HG03097 (cell line): Measurements from ENCODE around the gene COQ9.
A peak's percentile ranks its signal among the peaks of the same experiment; 100 is the strongest.

Experiments
- ATAC-seq: cut with Tn5 transposase; IDR thresholded peaks from one replicate; pipeline ENCODE4 v1.9.1; 2021; ENCODE audit not compliant: unreplicated experiment, low FRiP score

Gene COQ9

GRCh38 chr16:57471852-57472664 lies 24.8 kb downstream of the COQ9 start:
- ATAC-seq, result no peak

GRCh38 chr16:57472665-57473060 lies 25.4 kb downstream of the COQ9 start:
- no peak for ATAC-seq

GRCh38 chr16:57473176-57473840 lies 26.0 kb downstream of the COQ9 start:
- no peak for ATAC-seq

GRCh38 chr16:57473906-57474305 lies 26.6 kb downstream of the COQ9 start:
- no peak for ATAC-seq

- ATAC-seq, result no peak
These were observed 27.7 kb downstream of the COQ9 start for GRCh38 chr16:57474671-57475661.

GRCh38 chr16:57475711-57476339 lies 28.5 kb downstream of the COQ9 start:
- ATAC-seq, result peak; percentile 92

- ATAC-seq, result no peak
These were observed 29.5 kb downstream of the COQ9 start for GRCh38 chr16:57476546-57477410.

- no peak for ATAC-seq
These were observed 30.4 kb downstream of the COQ9 start for GRCh38 chr16:57477531-57478202.

GRCh38 chr16:57478396-57479204 lies 31.3 kb downstream of the COQ9 start:
- no peak for ATAC-seq

GRCh38 chr16:57479205-57479975 lies 32.1 kb downstream of the COQ9 start:
- no peak for ATAC-seq

- no peak for ATAC-seq
These were observed 32.9 kb downstream of the COQ9 start for GRCh38 chr16:57479976-57480753.

GRCh38 chr16:57480754-57481230 lies 33.5 kb downstream of the COQ9 start:
- ATAC-seq, result no peak

- ATAC-seq, result no peak
These were observed 34.1 kb downstream of the COQ9 start for GRCh38 chr16:57481421-57481820.

- ATAC-seq, result no peak
These were observed 35.7 kb downstream of the COQ9 start for GRCh38 chr16:57482845-57483545.

GRCh38 chr16:57483725-57484514 lies 36.6 kb downstream of the COQ9 start:
- no peak for ATAC-seq
